Common myeloid progenitor, CD34-positive (primary cell): Measurements from ENCODE around the gene SCUBE1.

Experiments used
- CTCF ChIA-PET: fragments of 350-600 bp; sonication (Branson Sonifier 250); formaldehyde crosslinking; loops from one replicate; lab custom pipeline; 2021; ENCODE audit warnings: antibody characterized with exemption; lab: Charles Lee
- POLR2A ChIA-PET: fragments of 350-600 bp; sonication (Branson Sonifier 250); formaldehyde crosslinking; loops from one replicate; lab custom pipeline; 2021; ENCODE audit warnings: antibody characterized with exemption; lab: Charles Lee
- DNase-seq, 3 donors: peaks; one replicate each; pipeline versions ENCODE4 v3.0.0 to v3.0.0-alpha.2; 2013
- H3K27ac ChIP-seq, 2 experiments: 1 replicate in 1 of 2; 2 replicates in 1 of 2; pipeline ENCODE4 v1.7.0; 2013; ENCODE audit warnings: inconsistent platforms in 2 of 2, low read length in 2 of 2, mild to moderate bottlenecking in 2 of 2, low read depth in 1 of 2, moderate library complexity in 1 of 2; ENCODE audit not compliant: severe bottlenecking in 2 of 2, insufficient read depth in 1 of 2, poor library complexity in 1 of 2
- H3K27me3 ChIP-seq, 5 experiments: replicated peaks in 2 of 5; 1 replicate in 3 of 5; 2 replicates in 2 of 5; pipeline versions ENCODE4 v1.6.1 to v1.7.0; 2013; ENCODE audit warnings: low read length in 4 of 5, mild to moderate bottlenecking in 2 of 5, moderate library complexity in 2 of 5, inconsistent platforms in 1 of 5; ENCODE audit not compliant: insufficient read depth in 5 of 5, control insufficient read depth in 4 of 5
- H3K36me3 ChIP-seq, 4 experiments: 1 replicate in 2 of 4; 2 replicates in 2 of 4; pipeline versions ENCODE4 v1.6.1 to v1.7.0; 2013; ENCODE audit warnings: low read length in 3 of 4, control low read depth in 1 of 4, mild to moderate bottlenecking in 1 of 4; ENCODE audit not compliant: control insufficient read depth in 4 of 4, insufficient read depth in 4 of 4
- H3K4me1 ChIP-seq, 4 experiments: 1 replicate in 3 of 4; 2 replicates in 1 of 4; pipeline versions ENCODE4 v1.6.1 to v1.7.1; 2013; ENCODE audit warnings: low read length in 3 of 4, mild to moderate bottlenecking in 3 of 4, control low read depth in 1 of 4, inconsistent platforms in 1 of 4, moderate library complexity in 1 of 4; ENCODE audit not compliant: control insufficient read depth in 4 of 4, insufficient read depth in 4 of 4; ENCODE audit errors: control extremely low read depth in 1 of 4
- H3K4me3 ChIP-seq, 7 experiments: 1 replicate in 4 of 7; 2 replicates in 3 of 7; pipeline versions ENCODE4 v1.5.1 to v1.7.0; 2013; ENCODE audit warnings: mild to moderate bottlenecking in 7 of 7, low read length in 6 of 7, moderate library complexity in 6 of 7, inconsistent platforms in 2 of 7, low read depth in 2 of 7, control low read depth in 1 of 7; ENCODE audit not compliant: insufficient read depth in 4 of 7, control insufficient read depth in 1 of 7; ENCODE audit errors: extremely low read depth in 1 of 7
- H3K9me3 ChIP-seq, 5 experiments: 1 replicate in 4 of 5; 2 replicates in 1 of 5; pipeline versions ENCODE4 v1.6.1 to v1.7.1; 2013; ENCODE audit warnings: low read length in 4 of 5, mild to moderate bottlenecking in 2 of 5, inconsistent platforms in 1 of 5, low read depth in 1 of 5, moderate library complexity in 1 of 5; ENCODE audit not compliant: control insufficient read depth in 4 of 5, insufficient read depth in 2 of 5; ENCODE audit errors: control extremely low read depth in 1 of 5
- WGBS: methylation state at CpG from one replicate; pipeline ENCODE4 v1.1.5; 2013; ENCODE audit not compliant: insufficient coverage; 5-methylcytosine and 5-hydroxymethylcytosine counted together

SCUBE1 gene

GRCh38 chr22:43225609-43226008, 117.6 kb downstream of the SCUBE1 start:
- ChIA-PET POLR2A (no interaction called here), CTCF (interaction anchor here (12.8 kb wide), 1 partner anchor 49 kb away, joined by 119 read pairs; no protein-coding TSS in a partner anchor)
- H3K27me3 ChIP-seq = no peaks in the 10 kb centered on the region
- H3K4me3 ChIP-seq = no peak overlapping the region
- H3K36me3 ChIP-seq = no peaks in the 10 kb centered on the region
- no peak overlapping the region for H3K27ac ChIP-seq
- H3K9me3 ChIP-seq = no peaks in the 10 kb centered on the region
- no peak for DNase-seq
- WGBS = 97% methylated on average over 6 of the region's 8 CpGs
- peaks cover 0 to 10% (median 4%) of the 10 kb centered on the region in 4 experiments for H3K4me1 ChIP-seq

GRCh38 chr22:43222987-43223386, 120.2 kb downstream of the SCUBE1 start:
- peaks cover 0 to 8% (median 2%) of the 10 kb centered on the region in 4 experiments for H3K4me1 ChIP-seq

GRCh38 chr22:43222262-43222661, 120.9 kb downstream of the SCUBE1 start:
- Histone ChIP-seq H3K4me3 (no peak overlapping the region), H3K9me3 (no peaks in the 10 kb centered on the region), H3K27ac (no peak overlapping the region), H3K36me3 (no peaks in the 10 kb centered on the region), H3K27me3 (no peaks in the 10 kb centered on the region), H3K4me1 (peaks cover 0 to 8% (median 2%) of the 10 kb centered on the region in 4 experiments)
- ChIA-PET CTCF (interaction anchor here (1.1 kb wide), 1 partner anchor 26 kb away, joined by 3 read pairs; no protein-coding TSS in a partner anchor), POLR2A (no interaction called here)
- 93% methylated on average over 12 of the region's 13 CpGs for WGBS
- no peak for DNase-seq

More at GRCh38 chr22:43222987-43223386, 120.2 kb downstream of the SCUBE1 start:
- H3K9me3 ChIP-seq = no peaks in the 10 kb centered on the region
- H3K27me3 ChIP-seq = no peaks in the 10 kb centered on the region
- CTCF ChIA-PET = interaction anchor here (1.1 kb wide), 1 partner anchor 25 kb away, joined by 3 read pairs; no protein-coding TSS in a partner anchor
- no peak overlapping the region for H3K27ac ChIP-seq
- H3K36me3 ChIP-seq = no peaks in the 10 kb centered on the region
- 99% methylated on average over 11 of the region's 13 CpGs for WGBS
- DNase-seq = no peak
- no peak overlapping the region for H3K4me3 ChIP-seq
- POLR2A ChIA-PET = no interaction called here

GRCh38 chr22:43220625-43221380, 122.4 kb downstream of the SCUBE1 start:
- Histone ChIP-seq H3K27me3 (no peaks in the 10 kb centered on the region), H3K36me3 (no peaks in the 10 kb centered on the region), H3K4me1 (peaks cover 0 to 3% (median 0%) of the 10 kb centered on the region in 4 experiments), H3K4me3 (no peak overlapping the region), H3K27ac (no peak overlapping the region), H3K9me3 (no peaks in the 10 kb centered on the region)
- WGBS = 94% methylated on average over 13 of the region's 22 CpGs
- no peak for DNase-seq
- POLR2A ChIA-PET = no interaction called here
- CTCF ChIA-PET = interaction anchor here (1.1 to 1.3 kb wide), 3 partner anchors 11 to 13 kb away, joined by 3 to 5 read pairs (median 4); no protein-coding TSS in a partner anchor

GRCh38 chr22:43218786-43219185, 124.4 kb downstream of the SCUBE1 start:
- H3K36me3 ChIP-seq = no peaks in the 10 kb centered on the region
- DNase-seq = no peak
- POLR2A ChIA-PET = interaction anchor here (0.7 kb wide), 1 partner anchor 38 kb away, joined by 5 read pairs; no protein-coding TSS in a partner anchor
- WGBS = 100% methylated on average over 1 of the region's 1 CpG
- H3K27ac ChIP-seq = no peak overlapping the region
- no peaks in the 10 kb centered on the region for H3K9me3 ChIP-seq
- H3K4me3 ChIP-seq = no peak overlapping the region
- H3K4me1 ChIP-seq = no peaks in the 10 kb centered on the region
- H3K27me3 ChIP-seq = no peaks in the 10 kb centered on the region
- CTCF ChIA-PET = interaction anchor here (0.8 to 1.8 kb wide), 3 partner anchors 9 to 48 kb away, joined by 3 to 6 read pairs (median 3); no protein-coding TSS in a partner anchor

- no peak for DNase-seq
- CTCF ChIA-PET = interaction anchor here (2.5 kb wide), 1 partner anchor 11 kb away, joined by 8 read pairs; no protein-coding TSS in a partner anchor
- Histone ChIP-seq H3K4me1 (no peaks in the 10 kb centered on the region), H3K4me3 (no peak overlapping the region), H3K27me3 (no peaks in the 10 kb centered on the region), H3K9me3 (no peaks in the 10 kb centered on the region), H3K27ac (no peak overlapping the region), H3K36me3 (no peaks in the 10 kb centered on the region)
- POLR2A ChIA-PET = no interaction called here
- 93% methylated on average over 24 of the region's 32 CpGs for WGBS
Observed at GRCh38 chr22:43217285-43218030, 125.7 kb downstream of the SCUBE1 start.
